GM19351 (cell line): ENCODE measurements around the gene CELA1.

Experiments
- ATAC-seq: cut with Tn5 transposase; IDR thresholded peaks from one replicate; pipeline ENCODE4 v1.9.1; 2021; ENCODE audit warnings: mild to moderate bottlenecking, moderate library complexity; ENCODE audit not compliant: unreplicated experiment

Gene CELA1

DNA sequence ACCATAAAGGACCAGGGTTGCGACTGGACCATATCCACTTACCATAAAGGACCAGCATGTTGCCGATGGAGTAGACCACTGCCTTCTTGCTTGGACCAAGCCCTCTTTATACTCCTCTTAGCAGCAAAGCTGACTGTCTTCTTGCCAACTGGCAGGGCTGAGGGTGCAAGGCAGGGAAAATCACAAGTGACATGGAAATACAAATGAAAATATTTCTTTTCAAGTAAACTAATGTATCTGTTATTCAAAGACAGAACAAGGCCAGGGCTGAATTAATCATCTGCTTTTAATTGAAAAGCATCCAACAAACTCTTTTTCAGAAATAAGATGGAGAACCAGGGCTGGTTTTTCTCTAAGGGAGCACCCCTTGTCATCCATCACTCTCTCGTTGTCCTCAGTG lies at the start of gene CELA1:
CELA1 (minus strand) TSS at position 99 of the 400 bp plus-strand sequence; CDS start at position 58, 41 bp downstream.
- ATAC-seq: no peak

- ATAC-seq: peak; percentile 33
Measured at GRCh38 chr12:51395283-51396230, 49.1 kb upstream of the CELA1 start.

- ATAC-seq: no peak
Measured at GRCh38 chr12:51393676-51394545, 47.4 kb upstream of the CELA1 start.

DNA sequence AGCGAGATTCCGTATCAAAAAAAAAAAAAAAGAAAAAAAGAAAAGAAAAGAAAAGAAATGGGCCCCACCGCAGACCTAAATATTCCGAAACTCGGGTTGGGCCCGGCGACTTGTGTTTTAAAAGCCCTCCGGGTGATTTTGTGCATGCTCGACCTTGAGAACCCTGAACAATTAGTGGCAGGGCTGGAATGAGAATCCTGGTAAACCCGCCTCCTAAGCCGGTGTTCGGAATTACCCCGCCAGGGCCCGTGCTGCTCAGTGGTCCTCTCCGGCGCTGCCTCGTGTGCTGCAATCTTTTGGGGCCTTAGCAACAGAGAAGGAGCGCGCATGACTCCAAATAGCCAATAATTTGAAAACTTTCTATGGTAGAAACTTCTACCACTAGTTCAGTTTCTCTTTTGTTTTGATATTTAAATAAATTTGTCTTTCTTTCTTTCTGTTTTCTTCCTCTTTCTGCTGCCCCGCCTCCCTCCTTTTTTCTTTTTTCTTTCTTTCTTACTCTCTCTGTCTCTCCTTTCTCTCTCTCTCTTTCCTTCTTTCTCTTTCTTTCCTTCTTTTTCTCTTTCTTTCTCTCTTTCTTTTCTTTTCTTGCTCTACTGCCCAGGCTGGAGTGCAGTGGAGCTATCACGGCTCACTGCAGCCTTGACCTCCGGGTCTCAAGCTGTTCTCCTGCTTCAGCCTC lies 46.2 kb upstream of the CELA1 start:
- peak; percentile 37 for ATAC-seq

GRCh38 chr12:51391283-51392123 lies 45.0 kb upstream of the CELA1 start, which contains the start of gene GALNT6:
TSS of gene GALNT6 (minus strand) at chr12:51391406. CDS start at chr12:51379781, 11,625 bp downstream.
- ATAC-seq: peak; percentile 47

- ATAC-seq: peak; percentile 12
Measured at GRCh38 chr12:51390891-51391282, 44.4 kb upstream of the CELA1 start.

- ATAC-seq: no peak
Measured at GRCh38 chr12:51390457-51390856, 44.0 kb upstream of the CELA1 start.

DNA sequence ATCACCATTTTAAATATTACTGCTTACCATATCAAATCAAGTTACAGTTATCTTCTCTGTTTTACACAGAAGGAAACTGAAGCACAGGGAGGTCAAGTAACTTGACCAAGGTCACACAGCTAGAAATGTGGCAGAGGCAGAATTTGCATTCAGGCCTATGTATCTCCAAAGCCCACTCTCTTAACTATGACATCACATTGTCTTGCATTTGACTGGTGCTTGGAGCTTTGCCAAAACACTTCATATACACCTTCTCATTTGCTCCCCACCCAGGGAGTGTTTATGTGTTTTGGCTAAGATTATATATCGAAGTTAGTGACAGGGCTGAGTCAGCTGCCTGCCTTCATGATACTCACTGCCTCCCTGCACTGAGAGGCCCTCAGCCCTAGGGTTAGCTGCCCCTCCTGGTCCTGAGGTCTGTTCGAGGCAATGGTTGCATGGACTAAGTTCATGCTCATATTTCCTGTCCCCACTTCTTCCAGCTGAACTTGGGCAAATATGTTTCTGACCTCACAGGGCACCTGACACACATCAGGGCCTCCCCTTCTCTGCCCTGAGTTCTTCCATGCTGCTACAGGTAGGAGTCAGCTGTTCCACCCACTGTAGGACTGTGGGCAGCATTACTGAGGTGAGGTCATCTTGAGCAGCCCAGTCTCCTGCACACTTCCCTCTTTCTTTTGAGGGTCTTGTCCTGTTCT lies 43.0 kb upstream of the CELA1 start:
- no peak for ATAC-seq

GRCh38 chr12:51388846-51389245 lies 42.4 kb upstream of the CELA1 start:
- no peak for ATAC-seq

- ATAC-seq: no peak
Measured at GRCh38 chr12:51388069-51388799, 41.8 kb upstream of the CELA1 start.

- ATAC-seq: no peak
Measured at GRCh38 chr12:51386351-51386750, 39.9 kb upstream of the CELA1 start.

DNA sequence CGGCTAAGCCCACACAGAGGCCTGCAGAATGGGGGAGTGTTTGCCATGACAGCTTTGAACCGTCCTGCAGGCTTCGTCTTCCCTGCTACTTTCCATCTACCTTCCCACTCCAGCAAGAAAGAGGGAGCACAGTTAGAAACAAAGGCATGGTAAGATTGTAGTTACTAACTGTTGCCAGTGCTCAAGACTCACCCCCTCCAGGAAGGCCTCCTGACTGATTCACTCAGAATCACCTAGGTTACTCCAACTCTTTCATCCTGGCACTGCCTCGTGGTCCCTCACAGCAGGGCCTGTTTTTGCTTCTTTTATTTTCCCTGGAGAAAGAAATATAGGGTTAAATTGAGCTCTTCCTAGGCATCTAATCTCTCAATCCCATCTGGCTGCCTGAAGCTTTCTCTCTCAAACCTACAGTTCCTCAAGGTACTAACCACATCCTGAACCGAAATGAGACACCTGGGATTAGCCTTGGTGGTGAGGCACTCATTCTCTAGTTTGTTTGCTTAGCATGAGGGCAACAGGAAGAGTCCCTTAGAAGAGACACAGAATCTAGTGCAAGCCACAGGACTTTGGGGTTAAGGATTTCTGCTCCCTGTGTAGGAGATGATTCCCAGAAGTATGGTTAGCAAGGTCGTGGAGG lies 36.9 kb upstream of the CELA1 start:
- no peak for ATAC-seq

DNA sequence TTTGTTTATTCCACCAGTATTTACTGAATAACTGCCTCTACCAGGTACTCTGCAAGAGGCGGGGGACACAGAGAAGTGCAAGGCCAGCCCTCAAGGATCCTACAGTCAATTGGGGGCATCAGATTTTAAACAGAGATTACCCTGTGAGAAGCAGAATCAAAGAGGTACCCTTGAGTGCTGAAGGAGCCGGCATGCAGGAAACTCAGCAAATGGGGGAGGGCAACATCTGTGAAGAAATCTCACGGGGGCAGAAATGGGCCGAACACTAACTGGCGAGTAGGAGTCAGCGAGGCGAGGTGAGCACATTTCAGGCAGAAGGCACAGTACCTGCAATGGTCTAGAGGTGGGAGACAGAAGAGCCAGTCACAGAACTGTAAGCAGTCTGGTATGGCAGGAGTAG lies 35.7 kb upstream of the CELA1 start:
- no peak for ATAC-seq

DNA sequence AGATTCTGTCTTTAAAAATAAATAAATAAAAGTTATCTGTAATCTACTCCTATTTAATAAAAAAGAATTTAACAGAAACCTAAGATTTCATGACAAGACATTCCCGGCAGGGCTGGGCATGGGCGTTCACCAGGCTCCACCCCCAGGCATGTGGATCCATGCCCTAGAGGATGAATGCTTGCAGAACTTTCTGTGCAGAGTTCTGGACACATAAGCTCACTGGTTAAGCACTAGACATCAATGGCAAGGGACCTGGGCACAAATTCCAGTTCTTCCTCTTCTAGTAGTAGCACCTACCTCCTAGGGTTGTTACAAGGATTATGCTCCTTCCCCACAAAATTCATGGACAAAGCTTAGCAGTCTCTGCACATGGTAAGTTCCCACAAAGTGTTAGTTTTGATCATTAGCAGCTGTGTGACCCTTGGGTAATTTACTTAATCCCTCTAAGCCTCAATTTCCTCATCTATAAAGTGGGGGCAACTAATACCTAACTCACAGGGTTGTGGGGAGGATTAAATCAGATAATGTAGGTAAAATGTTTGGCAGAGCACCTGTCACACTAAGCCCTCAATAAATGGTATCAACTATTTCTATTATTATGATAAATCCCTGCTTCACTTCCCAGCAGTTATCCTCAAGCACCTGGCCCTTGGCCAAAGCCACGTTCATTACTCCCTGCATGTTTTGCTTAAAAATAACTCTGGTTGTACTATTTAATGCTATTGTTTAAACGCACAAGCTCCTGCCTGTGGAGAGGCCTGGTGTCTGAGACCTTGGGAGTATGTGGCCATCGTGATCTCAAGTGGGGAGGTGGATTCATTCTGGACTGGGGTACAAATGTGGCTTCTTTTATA lies 35.0 kb upstream of the CELA1 start:
- ATAC-seq: no peak

GRCh38 chr12:51379571-51379970 lies 33.1 kb upstream of the CELA1 start:
- no peak for ATAC-seq

GRCh38 chr12:51378749-51379148 lies 32.3 kb upstream of the CELA1 start:
- no peak for ATAC-seq
